ENCODE measurements around the gene OPRM1.

OPRM1 gene

DNA sequence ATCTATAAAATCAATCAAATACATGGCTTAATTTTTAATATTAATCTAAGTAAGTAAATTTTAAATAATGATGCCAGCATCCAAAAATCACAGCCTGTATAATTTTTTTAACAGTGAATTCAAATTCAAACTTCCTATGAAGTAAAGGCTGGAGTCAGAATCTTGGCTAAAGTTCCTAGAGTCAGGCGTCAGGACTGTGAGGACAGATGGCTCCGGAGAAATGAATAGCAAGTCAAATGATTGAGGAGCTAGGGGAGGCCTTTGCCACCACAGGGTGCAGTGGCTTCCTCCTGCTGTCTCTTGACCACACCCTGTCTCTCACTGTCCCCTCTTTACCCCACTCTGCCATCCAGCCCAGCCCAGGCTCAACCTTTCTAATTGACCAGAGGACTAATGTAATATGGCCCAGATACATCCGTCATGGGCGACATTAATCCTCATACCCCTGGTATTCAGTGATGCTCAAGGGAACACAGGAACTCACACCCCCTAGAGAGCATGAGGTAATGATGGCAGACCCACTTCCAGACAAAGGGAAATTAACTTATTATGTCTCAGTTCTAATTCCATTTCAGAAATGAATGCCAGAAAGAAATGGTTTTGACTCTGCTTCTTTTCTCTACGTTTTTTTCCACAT lies 53.4 kb downstream of the OPRM1 start:
- no peak for DNase-seq

DNA sequence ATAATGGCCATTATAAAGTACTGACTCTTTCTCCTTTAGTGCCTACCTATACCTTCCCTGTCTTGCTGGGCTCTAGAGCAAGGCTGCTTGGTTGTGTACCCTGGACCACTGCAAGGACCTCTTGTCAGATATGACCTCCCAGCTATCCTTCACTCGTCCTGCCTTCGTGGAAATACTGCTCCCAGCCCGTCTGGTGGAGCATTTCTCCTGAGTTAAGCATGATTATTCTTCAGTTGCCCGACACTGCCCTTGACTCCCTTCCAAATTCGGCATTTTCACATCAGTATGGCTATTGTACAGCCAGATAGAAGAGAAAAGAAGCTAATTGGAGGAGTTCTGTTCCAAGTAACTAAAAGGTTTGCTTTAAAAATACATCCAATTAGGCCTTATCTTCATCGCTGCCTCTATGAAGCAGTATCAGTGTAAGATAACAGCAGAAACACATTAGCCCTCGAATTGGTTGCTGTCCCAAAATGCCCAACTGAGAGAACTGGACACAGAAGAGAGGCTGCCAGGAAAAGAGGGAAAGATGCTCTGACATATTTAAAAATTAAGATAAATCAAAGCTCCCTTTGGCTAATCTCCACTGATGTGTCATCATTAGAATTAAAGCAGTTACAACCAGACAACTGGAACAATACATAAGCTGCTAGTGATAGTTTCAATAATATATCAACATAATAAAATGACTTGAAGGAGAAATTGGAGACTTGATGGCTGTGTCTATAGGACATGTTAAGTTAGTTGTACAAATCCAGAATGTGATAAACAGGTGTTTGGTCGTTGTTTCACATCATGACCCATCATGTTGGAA lies 54.4 kb downstream of the OPRM1 start:
- DNase-seq = no peak

GRCh38 chr6:154095571-154095970 lies 56.5 kb downstream of the OPRM1 start:
- no peak for DNase-seq

- DNase-seq = no peak
Observed at GRCh38 chr6:154096316-154096715, 57.3 kb downstream of the OPRM1 start.

- no peak for DNase-seq
Observed at GRCh38 chr6:154096834-154097233, 57.8 kb downstream of the OPRM1 start.

- no peak for DNase-seq
Observed at GRCh38 chr6:154099211-154099610, 60.2 kb downstream of the OPRM1 start.

- no peak for DNase-seq
Observed at GRCh38 chr6:154106251-154106650, 67.2 kb downstream of the OPRM1 start.

DNA sequence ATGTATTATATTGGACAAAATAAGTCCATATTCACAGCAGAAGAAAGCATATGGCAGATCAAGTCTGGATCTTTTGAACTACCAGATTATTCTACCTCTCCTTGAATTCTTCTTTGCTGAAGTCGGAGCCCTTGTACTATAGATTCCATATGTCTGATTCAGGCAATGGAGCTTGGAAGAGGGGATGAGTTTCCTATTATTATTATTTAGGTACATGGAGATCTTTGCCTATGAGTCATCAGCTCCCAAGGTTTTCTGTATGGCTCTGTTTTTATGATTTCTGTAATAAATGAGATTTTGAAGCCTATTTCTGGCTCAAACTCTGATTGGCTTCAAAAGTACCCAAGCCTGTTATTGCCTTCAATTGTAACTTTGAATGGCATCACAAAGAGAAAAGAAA lies 72.0 kb downstream of the OPRM1 start:
- no peak for DNase-seq

GRCh38 chr6:154112181-154112809 lies 73.3 kb downstream of the OPRM1 start:
- DNase-seq = no peak

DNA sequence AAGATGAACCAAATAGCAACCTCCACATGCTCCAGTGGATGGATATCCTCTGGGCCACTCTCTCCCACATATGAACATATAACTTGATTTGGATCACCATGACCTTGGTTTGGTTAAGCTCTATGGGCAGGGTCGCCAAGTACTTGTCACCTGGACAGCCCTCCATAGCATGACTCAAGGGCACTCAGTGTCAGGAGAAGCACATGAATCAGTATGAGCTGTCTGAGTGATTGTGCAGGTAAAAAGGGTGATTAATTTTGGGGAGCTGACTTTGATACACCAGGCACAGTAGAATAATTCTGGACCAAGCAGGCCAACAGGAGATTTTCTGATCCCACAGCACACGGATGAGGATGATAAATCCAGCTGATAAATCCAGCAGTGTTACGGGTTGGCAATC lies 74.4 kb downstream of the OPRM1 start:
- no peak for DNase-seq

DNA sequence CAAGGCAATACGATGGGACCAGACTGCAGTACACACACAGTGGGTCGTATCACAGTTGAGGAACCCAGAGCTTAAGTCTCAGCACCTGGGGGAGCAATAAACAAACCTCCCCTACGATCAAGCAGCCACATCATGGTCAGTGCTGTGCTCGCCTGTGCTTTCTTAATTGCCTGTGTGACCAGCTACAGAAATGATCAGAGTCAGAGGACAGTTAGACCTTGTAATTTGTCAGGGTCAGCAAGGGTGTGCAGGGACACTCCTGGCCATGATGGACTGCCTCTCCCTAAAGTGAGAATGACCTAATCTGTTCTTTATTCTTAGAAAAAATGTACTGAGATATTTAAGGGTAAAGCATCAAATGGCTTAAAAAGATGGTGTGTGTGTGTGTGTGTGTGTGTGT lies 78.4 kb downstream of the OPRM1 start:
- DNase-seq = no peak

DNA sequence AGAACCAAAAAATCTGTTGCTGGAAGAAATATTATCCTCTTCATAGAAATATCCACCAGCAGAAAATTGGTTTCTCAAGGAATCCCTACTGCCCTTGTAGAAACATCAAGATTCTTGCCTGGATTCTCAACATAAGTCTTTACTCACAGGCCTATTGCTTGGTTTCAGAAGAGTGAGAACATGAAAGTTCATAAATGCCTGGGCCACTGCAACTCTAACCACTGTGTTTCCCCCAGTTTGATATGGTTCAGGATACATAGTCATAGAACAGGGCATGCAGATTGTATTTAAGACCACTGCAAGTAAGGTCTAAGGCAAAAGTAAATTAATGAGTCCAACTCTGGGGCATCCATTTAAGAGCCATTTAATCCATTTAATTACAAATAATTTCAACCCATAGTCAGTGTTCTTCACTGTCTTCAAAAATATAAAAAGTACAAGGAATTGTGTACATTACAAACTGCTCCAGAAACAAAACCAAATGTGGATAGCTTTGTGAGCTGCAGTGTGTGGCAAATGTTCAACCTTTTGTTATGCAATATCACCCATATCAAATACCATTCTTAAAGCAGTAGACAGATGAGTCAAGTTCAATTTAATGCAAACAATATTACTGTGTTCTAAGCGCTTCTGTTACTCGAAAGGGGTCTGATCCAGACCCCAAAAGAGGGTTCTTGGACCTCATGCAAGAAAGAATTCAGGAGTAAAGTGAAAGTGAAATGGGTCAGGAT lies 83.3 kb downstream of the OPRM1 start:
- DNase-seq = no peak

DNA sequence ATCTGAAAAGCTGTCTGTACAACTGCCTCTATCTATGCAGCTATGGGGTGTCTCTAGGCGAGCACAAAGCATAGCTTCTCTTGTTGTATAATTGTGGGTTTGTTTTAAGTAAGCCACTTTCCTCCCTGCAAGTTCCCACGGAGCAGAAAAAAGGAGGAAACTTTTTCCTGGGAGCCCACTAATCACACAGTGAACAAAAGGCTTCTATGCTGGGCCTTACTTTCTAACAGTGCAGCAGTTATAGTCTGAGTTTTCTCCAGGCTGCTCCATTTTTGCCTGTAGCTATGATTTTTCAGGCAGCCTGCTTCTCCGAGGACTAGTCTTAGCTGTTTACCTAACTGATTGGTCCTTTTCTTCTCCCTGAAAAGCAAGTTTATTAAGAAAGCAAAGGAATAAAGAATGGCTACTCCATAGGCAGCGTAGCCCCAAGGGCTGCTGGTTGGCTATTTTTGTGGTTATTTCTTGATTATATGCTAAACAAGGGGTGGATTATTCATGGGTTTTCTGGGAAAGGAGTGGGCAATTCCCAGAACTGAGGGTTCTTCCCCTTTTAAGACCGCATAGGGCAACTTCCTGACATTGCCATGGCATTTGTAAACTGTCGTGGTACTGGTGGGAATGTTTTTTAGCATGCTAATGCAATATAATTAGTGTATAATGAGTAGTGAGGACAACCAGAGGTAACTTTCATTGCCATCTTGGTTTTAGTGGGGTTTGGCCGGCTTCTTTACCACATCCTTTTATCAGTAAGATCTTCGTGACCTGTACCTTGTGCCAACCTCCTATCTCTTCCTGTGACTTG lies 84.3 kb downstream of the OPRM1 start:
- no peak for DNase-seq

GRCh38 chr6:154125421-154125820 lies 86.4 kb downstream of the OPRM1 start:
- DNase-seq = no peak

DNA sequence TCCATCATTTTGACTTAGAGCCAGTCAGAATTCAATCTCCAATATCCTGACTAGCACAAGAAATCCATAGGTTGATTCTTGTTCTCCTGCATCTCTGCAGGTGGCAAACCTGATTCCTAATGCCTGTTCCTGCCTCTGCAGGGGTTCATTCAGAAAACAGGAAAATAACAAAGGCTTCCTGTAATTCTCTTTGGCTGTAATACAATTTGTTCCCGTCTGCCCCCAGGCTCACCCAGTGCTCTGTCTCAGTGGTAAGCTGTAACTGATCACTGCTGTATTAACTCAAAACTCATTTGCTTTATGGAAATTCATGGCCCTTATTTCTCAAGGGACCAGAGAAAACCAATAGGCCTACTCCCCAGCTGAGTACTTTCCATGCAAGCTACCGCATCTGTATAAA lies 88.6 kb downstream of the OPRM1 start:
- DNase-seq = no peak

GRCh38 chr6:154134471-154135147 lies 95.6 kb downstream of the OPRM1 start:
- DNase-seq = no peak

DNA sequence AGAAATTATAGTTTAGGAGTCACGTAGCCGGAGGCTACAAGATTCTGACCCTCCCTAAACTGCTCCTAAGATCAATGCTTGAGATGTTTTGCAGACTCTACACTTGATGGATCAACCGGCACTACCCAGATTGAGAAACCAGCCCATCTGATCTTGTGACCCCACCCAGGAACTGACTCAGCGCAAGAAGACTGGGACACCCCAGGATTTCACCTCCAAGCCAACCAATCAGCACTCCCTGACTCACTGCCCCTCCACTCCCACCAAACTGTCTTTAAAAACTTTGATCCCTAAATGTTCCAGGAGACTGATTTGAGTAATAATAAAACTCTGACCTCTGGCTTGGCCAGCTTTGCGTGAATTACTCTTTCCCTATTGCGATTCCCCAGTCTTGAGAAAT lies 99.8 kb downstream of the OPRM1 start:
- DNase-seq = no peak

DNA sequence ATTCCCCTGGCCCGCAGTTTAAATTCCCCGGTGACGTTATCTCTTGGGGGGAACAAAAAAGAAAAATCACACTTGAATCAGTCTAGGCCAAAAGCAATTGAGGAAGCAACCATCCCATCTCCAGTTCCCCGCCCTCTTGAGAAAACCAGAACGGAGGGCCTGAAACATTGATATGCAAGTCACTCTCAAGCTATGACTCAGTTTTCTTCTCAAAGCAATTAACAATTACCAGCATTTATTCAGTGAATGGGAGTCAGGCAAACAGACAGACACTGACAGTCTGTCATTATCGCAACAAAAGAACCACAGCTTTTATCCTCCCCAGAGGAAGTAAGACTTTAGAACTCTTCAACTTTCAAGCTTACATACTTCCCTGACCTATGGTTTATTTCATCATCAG lies 100.9 kb downstream of the OPRM1 start:
- no peak for DNase-seq

DNA sequence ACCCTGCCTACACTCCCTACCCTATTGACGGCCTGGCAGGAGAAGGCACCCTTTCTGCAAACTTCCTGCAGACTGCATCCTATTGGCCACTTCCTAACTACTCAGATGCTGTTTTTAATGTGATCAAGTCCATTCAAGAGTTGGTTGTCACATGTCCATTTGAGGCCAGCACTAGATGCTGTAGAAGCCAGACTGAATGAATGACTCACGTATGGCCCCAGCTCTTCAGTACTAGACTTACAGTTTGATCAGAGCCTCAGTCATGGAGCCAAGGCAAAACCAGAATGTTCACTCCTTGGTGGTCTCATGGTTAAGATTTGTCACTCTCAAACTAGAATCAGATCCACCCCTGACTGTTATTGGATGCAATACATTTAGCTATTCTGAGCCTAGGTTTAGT lies 101.7 kb downstream of the OPRM1 start:
- no peak for DNase-seq

DNA sequence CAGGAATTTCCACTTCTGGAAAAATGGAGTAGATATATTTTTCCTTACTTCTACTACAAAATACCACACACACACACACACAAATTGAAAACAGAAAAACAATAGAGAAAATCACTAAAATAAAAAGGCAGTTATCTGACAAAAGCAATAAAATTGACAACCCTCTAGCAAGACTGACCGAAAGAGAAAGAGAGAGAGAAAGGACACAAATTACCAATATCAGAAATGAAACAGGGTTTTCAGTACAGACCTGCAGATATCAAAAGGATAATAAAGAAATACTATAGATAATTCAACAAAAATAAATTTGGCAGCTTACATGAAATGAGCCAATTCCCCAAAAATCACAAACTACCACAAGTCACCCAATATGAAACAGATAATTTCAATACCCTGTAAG lies 104.7 kb downstream of the OPRM1 start:
- no peak for DNase-seq

DNA sequence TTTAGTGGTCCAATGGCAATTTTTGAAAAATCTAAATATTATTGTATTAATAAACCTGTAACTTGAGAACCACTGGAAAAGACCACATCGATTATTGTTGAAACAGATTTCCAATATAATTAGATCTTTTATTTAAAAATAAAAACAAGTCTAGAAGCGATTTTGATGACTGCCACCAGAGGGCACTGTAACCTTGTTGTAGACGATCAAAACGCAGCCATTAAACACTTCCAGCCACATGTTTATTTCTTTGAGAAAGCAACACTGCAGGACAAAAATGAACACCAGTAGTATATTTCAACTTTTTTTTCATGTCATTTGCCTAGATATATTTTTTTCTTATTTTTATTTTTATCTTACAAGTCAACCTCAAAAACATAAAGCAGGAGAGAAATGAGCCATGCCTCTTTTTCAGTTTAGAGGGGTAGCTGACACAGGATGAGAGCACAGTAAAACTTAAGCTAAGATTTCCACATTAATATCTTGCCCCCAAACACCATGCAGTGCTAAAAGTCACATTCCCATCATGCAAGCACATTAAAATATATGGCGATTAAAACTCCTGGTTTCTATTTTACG lies 115.4 kb downstream of the OPRM1 start:
- DNase-seq = peak; percentile 59
